OCI-LY7 (cell line): ENCODE results near the gene RIC8B.

Experiments
- EZH2phosphoT487 ChIP-seq: fragments of 200-600 bp; sonication (generic); IDR thresholded peaks from 2 replicates; pipeline ENCODE4 v1.6.1; 2018; ENCODE audit warnings: low read depth, borderline replicate concordance, mild to moderate bottlenecking, mixed run types, antibody characterized with exemption, low read length, moderate library complexity, mixed read lengths
- TF ChIP-seq, protein P1 (sequence below): fragments of 200-600 bp; sonication (generic); conservative IDR thresholded peaks from 2 replicates; pipeline ENCODE4 v1.5.1; 2014; ENCODE audit warnings: mild to moderate bottlenecking, antibody characterized with exemption, low read length, moderate library complexity, mixed read lengths

DNA sequence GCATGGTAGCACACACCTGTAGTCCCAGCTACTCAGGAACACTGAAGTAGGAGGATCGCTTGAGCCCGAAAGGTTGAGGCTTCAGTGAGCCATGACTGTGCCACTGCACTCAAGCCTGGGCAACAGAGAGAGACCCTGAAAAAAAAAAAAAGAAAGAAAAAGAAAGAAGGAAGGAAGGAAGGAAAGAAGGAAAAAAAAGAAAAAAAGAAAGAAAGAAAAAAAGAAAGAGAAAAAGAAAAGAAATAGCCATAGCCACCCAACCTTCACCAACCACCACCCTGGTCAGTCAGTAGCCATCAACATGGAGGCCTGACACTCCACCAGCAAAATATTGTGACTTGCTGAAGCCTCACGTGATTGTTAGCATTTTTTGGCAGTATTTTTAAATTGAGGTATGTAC is 159.8 kb downstream of the RIC8B start:
- TF ChIP-seq, protein P1, sequence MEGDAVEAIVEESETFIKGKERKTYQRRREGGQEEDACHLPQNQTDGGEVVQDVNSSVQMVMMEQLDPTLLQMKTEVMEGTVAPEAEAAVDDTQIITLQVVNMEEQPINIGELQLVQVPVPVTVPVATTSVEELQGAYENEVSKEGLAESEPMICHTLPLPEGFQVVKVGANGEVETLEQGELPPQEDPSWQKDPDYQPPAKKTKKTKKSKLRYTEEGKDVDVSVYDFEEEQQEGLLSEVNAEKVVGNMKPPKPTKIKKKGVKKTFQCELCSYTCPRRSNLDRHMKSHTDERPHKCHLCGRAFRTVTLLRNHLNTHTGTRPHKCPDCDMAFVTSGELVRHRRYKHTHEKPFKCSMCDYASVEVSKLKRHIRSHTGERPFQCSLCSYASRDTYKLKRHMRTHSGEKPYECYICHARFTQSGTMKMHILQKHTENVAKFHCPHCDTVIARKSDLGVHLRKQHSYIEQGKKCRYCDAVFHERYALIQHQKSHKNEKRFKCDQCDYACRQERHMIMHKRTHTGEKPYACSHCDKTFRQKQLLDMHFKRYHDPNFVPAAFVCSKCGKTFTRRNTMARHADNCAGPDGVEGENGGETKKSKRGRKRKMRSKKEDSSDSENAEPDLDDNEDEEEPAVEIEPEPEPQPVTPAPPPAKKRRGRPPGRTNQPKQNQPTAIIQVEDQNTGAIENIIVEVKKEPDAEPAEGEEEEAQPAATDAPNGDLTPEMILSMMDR = no peak
- TF ChIP-seq EZH2phosphoT487 = no peak
